IMR-90 (cell line): ENCODE measurements around the gene FOXR1. TPM values are rescaled to one million over a fixed set of nuclear protein-coding genes. Genes with fewer than 3 reads are reported as not detected.

ENCODE experiments used
- ATAC-seq: fragments of 200-7000 bp; cut with Tn5 transposase; 2 replicates; pipeline ENCODE4 v1.9.1; 2020; ENCODE audit warnings: low read depth, mild to moderate bottlenecking, moderate library complexity
- BruUV-seq: library from RNA; stranded (reverse); fragments of 400-500 nt; replicated peaks from 2 replicates; lab custom pipeline; 2021; lab: Mats Ljungman, UMichigan
- CTCF ChIA-PET: fragments of 300-600 bp; formaldehyde crosslinking; extraction: SDS; loops from one replicate; lab custom pipeline; 2021; ENCODE audit warnings: antibody characterized with exemption; lab: Yijun Ruan, JAX
- POLR2A ChIA-PET: fragments of 300-600 bp; sonication (Branson Sonifier 250); formaldehyde crosslinking; loops from one replicate; lab custom pipeline; 2022; ENCODE audit warnings: antibody characterized with exemption; ENCODE audit not compliant: unreplicated experiment; lab: Charles Lee
- DNase-seq: peaks from one replicate; pipeline ENCODE4 v3.0.0; 2013
- H2AFZ ChIP-seq: replicated peaks from 2 replicates; pipeline ENCODE3; 2013; ENCODE audit warnings: low read length, mild to moderate bottlenecking; ENCODE audit not compliant: poor library complexity
- H2AK5ac ChIP-seq: 2 replicates; pipeline ENCODE4 v1.6.1; 2013; ENCODE audit warnings: low read depth, low read length, inconsistent platforms
- H2AK9ac ChIP-seq: replicated peaks from 2 replicates; pipeline ENCODE3; 2013; ENCODE audit warnings: mild to moderate bottlenecking, low read depth, low read length, moderate library complexity; ENCODE audit not compliant: poor library complexity
- H2BK120ac ChIP-seq: 2 replicates; pipeline ENCODE4 v1.6.1; 2013; ENCODE audit warnings: low read depth, low read length, inconsistent platforms
- H2BK15ac ChIP-seq: 3 replicates; pipeline ENCODE4 v1.6.1; 2013; ENCODE audit warnings: low read depth, low read length, inconsistent platforms
- H2BK20ac ChIP-seq: 2 replicates; pipeline ENCODE4 v1.6.1; 2013; ENCODE audit warnings: low read depth, mild to moderate bottlenecking, inconsistent platforms, low read length, moderate library complexity
- H2BK5ac ChIP-seq: 2 replicates; pipeline ENCODE4 v1.6.1; 2013; ENCODE audit warnings: mild to moderate bottlenecking, low read depth, low read length, inconsistent platforms; ENCODE audit not compliant: poor library complexity, severe bottlenecking
- H3K14ac ChIP-seq: replicated peaks from 2 replicates; pipeline ENCODE4 v1.6.1; 2013; ENCODE audit warnings: low read depth, low read length, inconsistent platforms
- H3K18ac ChIP-seq: 2 replicates; pipeline ENCODE4 v1.6.1; 2013; ENCODE audit warnings: low read depth, low read length, control low read depth
- H3K23ac ChIP-seq: 2 replicates; pipeline ENCODE4 v1.6.1; 2013; ENCODE audit warnings: low read depth, low read length, inconsistent platforms
- H3K27ac ChIP-seq: 2 replicates; pipeline ENCODE4 v1.5.1; 2013; ENCODE audit warnings: mild to moderate bottlenecking, control low read depth, low read length; ENCODE audit not compliant: insufficient read depth
- H3K27me3 ChIP-seq: 2 replicates; pipeline ENCODE4 v1.6.1; 2013; ENCODE audit warnings: low read length; ENCODE audit not compliant: control insufficient read depth, insufficient read depth
- H3K36me3 ChIP-seq: 2 replicates; pipeline ENCODE4 v1.6.1; 2013; ENCODE audit warnings: low read length, mixed read lengths; ENCODE audit not compliant: control insufficient read depth, insufficient read depth
- H3K4ac ChIP-seq: 2 replicates; pipeline ENCODE4 v1.6.1; 2013; ENCODE audit warnings: low read depth, low read length, inconsistent platforms
- H3K4me1 ChIP-seq: 2 replicates; pipeline ENCODE4 v1.6.1; 2013; ENCODE audit warnings: low read length, mixed read lengths; ENCODE audit not compliant: control insufficient read depth, insufficient read depth
- H3K4me2 ChIP-seq: 2 replicates; pipeline ENCODE4 v1.6.1; 2013; ENCODE audit warnings: low read depth, mild to moderate bottlenecking, control low read depth, low read length, moderate library complexity
- H3K4me3 ChIP-seq: 2 replicates; pipeline ENCODE4 v1.5.1; 2013; ENCODE audit warnings: low read depth, mild to moderate bottlenecking, control low read depth, low read length, moderate library complexity; ENCODE audit not compliant: insufficient read depth
- H3K56ac ChIP-seq: 2 replicates; pipeline ENCODE4 v1.6.1; 2013; ENCODE audit warnings: low read length, inconsistent platforms; ENCODE audit not compliant: insufficient read depth; ENCODE audit errors: extremely low read depth
- H3K79me1 ChIP-seq, 2 experiments: 2 replicates each; pipeline ENCODE4 v1.6.1; 2013; ENCODE audit warnings: low read length in 2 of 2, inconsistent platforms in 1 of 2, low read depth in 1 of 2
- H3K9ac ChIP-seq: 2 replicates; pipeline ENCODE4 v1.6.1; 2013; ENCODE audit warnings: low read depth, low read length, control low read depth
- H3K9me1 ChIP-seq: 2 replicates; pipeline ENCODE4 v1.6.1; 2013; ENCODE audit warnings: low read length, inconsistent platforms; ENCODE audit not compliant: insufficient read depth
- H3K9me3 ChIP-seq: 2 replicates; pipeline ENCODE4 v1.6.1; 2013; ENCODE audit warnings: low read length; ENCODE audit not compliant: control insufficient read depth, insufficient read depth
- H4K20me1 ChIP-seq: 2 replicates; pipeline ENCODE4 v1.6.1; 2013; ENCODE audit warnings: low read length, inconsistent platforms; ENCODE audit not compliant: insufficient read depth
- H4K5ac ChIP-seq: 2 replicates; pipeline ENCODE4 v1.6.1; 2013; ENCODE audit warnings: mild to moderate bottlenecking, low read depth, low read length, control low read depth
- H4K8ac ChIP-seq, 2 experiments: 2 replicates each; pipeline ENCODE4 v1.6.1; 2013; ENCODE audit warnings: low read depth in 2 of 2, low read length in 2 of 2, control low read depth in 1 of 2, inconsistent platforms in 1 of 2
- H4K91ac ChIP-seq: 2 replicates; pipeline ENCODE4 v1.6.1; 2013; ENCODE audit warnings: low read depth, low read length, inconsistent platforms; ENCODE audit not compliant: insufficient read depth
- BHLHE40 ChIP-seq: fragments of 150-350 bp; IDR thresholded peaks from 2 replicates; pipeline ENCODE4 v1.6.1; 2016; ENCODE audit warnings: mild to moderate bottlenecking, low read depth, low read length
- CHD1 ChIP-seq: IDR thresholded peaks from 2 replicates; pipeline ENCODE4 v1.6.1; 2012; ENCODE audit warnings: low read depth, low read length, improper control_type of control experiment
- CTCF ChIP-seq: conservative IDR thresholded peaks from 2 replicates; pipeline ENCODE4 v1.5.1; 2012; ENCODE audit warnings: mild to moderate bottlenecking, low read depth, low read length, improper control_type of control experiment
- MAFK ChIP-seq: IDR thresholded peaks from 2 replicates; pipeline ENCODE4 v1.6.1; 2012; ENCODE audit warnings: low read depth, low read length, improper control_type of control experiment
- MAZ ChIP-seq: IDR thresholded peaks from 2 replicates; pipeline ENCODE4 v1.6.1; 2012; ENCODE audit warnings: low read depth, mild to moderate bottlenecking, low read length, improper control_type of control experiment, moderate library complexity, borderline replicate concordance
- MXI1 ChIP-seq: IDR thresholded peaks from 2 replicates; pipeline ENCODE4 v1.6.1; 2012; ENCODE audit warnings: low read depth, mild to moderate bottlenecking, low read length, moderate library complexity, borderline replicate concordance
- NFE2L2 ChIP-seq: fragments of 150-350 bp; IDR thresholded peaks from 2 replicates; pipeline ENCODE4 v1.6.1; 2016; ENCODE audit warnings: low read depth, mild to moderate bottlenecking, low read length
- RFX5 ChIP-seq: IDR thresholded peaks from 2 replicates; pipeline ENCODE4 v1.8.0; 2012; ENCODE audit warnings: low read depth, mild to moderate bottlenecking, low read length, moderate library complexity
- SMC3 ChIP-seq: fragments of 150-350 bp; IDR thresholded peaks from 2 replicates; pipeline ENCODE4 v1.6.1; 2016; ENCODE audit warnings: low read depth, mild to moderate bottlenecking, antibody characterized with exemption, low read length, moderate library complexity
- WGBS, 2 experiments: methylation state at CpG; one replicate each; pipeline versions ENCODE4 v1.1.5 to v1.1.7; 2013; ENCODE audit warnings: missing lambda C conversion rate in 2 of 2; ENCODE audit not compliant: insufficient read length in 1 of 2; ENCODE audit errors: extremely low coverage in 2 of 2; 5-methylcytosine and 5-hydroxymethylcytosine counted together
- dilution Hi-C: fragments of 300-500 bp; cut with HindIII; formaldehyde crosslinking; loops from one replicate; pipeline ENCODE4 v1.14.3; 2018; ENCODE audit warnings: low sequenced_read_pairs; ENCODE audit not compliant: unreplicated experiment
- in situ Hi-C: fragments of 300-500 bp; cut with MboI; formaldehyde crosslinking; loops from 3 replicates; pipeline ENCODE4 v1.14.3; 2019; ENCODE audit warnings: low sequenced_read_pairs, inconsistent platforms, mixed read lengths
- intact Hi-C: fragments of 100-400 bp; cut with micrococcal nuclease; formaldehyde crosslinking; loops from 2 replicates; pipeline ENCODE4 v1.10.0; 2022
- polyA plus RNA-seq, 3 experiments: library from polyadenylated mRNA; depleted of rRNA; stranded (reverse); fragments of >200 nt; gene quantifications; 2 replicates each; pipeline ENCODE4 v1.2.3, GENCODE V29; 2012; ENCODE audit warnings: low replicate concordance in 1 of 3
- total RNA-seq: library from RNA; depleted of rRNA; stranded (reverse); fragments of >200 nt; gene quantifications from 2 replicates; pipeline ENCODE4 v1.2.3, GENCODE V29; 2012

FOXR1 gene
- total and polyA plus RNA-seq, 2 of the 4 experiments (the other 2 are of a cell fraction) = not detected

GRCh38 chr11:118956847-118957469 lies 14.6 kb upstream of the FOXR1 start:
- dilution Hi-C loops = no loop called here
- in situ Hi-C loops = loop anchor here (5.0 kb wide), 1 partner anchor 265 kb away; no protein-coding TSS in a partner anchor

More at GRCh38 chr11:118956847-118957469, 14.6 kb upstream of the FOXR1 start:
- no peak for TF ChIP-seq RFX5
- TF ChIP-seq NFE2L2 = no peak
- no peak for TF ChIP-seq MAFK
- TF ChIP-seq MXI1 = no peak
- TF ChIP-seq SMC3 = no peak
- no peak for TF ChIP-seq CHD1
- TF ChIP-seq CTCF = no peak
- TF ChIP-seq BHLHE40 = no peak
- TF ChIP-seq MAZ = no peak
- no peak overlapping the region for H3K56ac ChIP-seq
- no peak overlapping the region for H4K5ac ChIP-seq
- H2BK5ac ChIP-seq = no peak overlapping the region
- ChIA-PET CTCF (interaction anchor here (0.8 to 2.1 kb wide), 3 partner anchors 24 to 283 kb away, joined by 3 to 10 read pairs (median 3); no protein-coding TSS in a partner anchor), POLR2A (no interaction called here)
- peak overlapping the region; percentile 79 for H2AFZ ChIP-seq
- H2BK120ac ChIP-seq = no peak overlapping the region
- H3K27ac ChIP-seq = no peak overlapping the region
- H3K14ac ChIP-seq = no peak overlapping the region
- no TSS peak for BruUV-seq
- H3K4me1 ChIP-seq = no peaks in the 10 kb centered on the region
- H2AK9ac ChIP-seq = peak overlapping the region; percentile 85
- no peak overlapping the region for H3K23ac ChIP-seq
- H3K9me1 ChIP-seq = no peaks in the 10 kb centered on the region
- H4K91ac ChIP-seq = no peak overlapping the region
- H3K9ac ChIP-seq = no peak overlapping the region
- H4K8ac ChIP-seq = no peak overlapping the region
- H2BK15ac ChIP-seq = no peak overlapping the region
- no peak overlapping the region for H2BK20ac ChIP-seq
- DNase-seq (no peak), ATAC-seq (peak; percentile 8; the same call in 1 of the 2 replicates)
- H3K4me2 ChIP-seq = no peak overlapping the region
- intact Hi-C loops = loop anchor here (1.0 kb wide), 3 partner anchors 51 to 267 kb away; partner anchors contain the start of gene DDX6
- no peaks in the 10 kb centered on the region for H3K9me3 ChIP-seq
- WGBS, 2 experiments = 39% methylated on average over 6 of the region's 14 CpGs; no CpG with 5 or more reads in 1 of the 2 experiments
- no peaks in the 10 kb centered on the region for H4K20me1 ChIP-seq
- no peak overlapping the region for H3K18ac ChIP-seq
- H3K79me1 ChIP-seq = no peaks in the 10 kb centered on the region
- H3K4me3 ChIP-seq = no peak overlapping the region
- peaks cover 52% of the 10 kb centered on the region for H3K27me3 ChIP-seq
- no peak overlapping the region for H2AK5ac ChIP-seq
- H3K4ac ChIP-seq = no peak overlapping the region
- H3K36me3 ChIP-seq = no peaks in the 10 kb centered on the region
